Activated CD8-positive, alpha-beta memory T cell treated with anti-CD3 and anti-CD28 coated beads for 1 hour (primary cell): Measurements from ENCODE around the gene ZNF790.
"Not testable (repeated sequence)": the region's sequence is repeated elsewhere in the genome, so short reads cannot be mapped to it uniquely, and the experiment has no call there.

ENCODE experiments used
- DNase-seq, 2 donors: peaks; one replicate each; pipeline ENCODE4 v3.0.0-alpha.2; 2020; ENCODE audit warnings: low read depth in 1 of 2; ENCODE audit errors: extremely low read depth in 1 of 2

The ZNF790 gene

GRCh38 chr19:36837906-36838783, at the start of gene ZNF790:
Gene ZNF790 (minus strand): TSS chr19:36838387. CDS start chr19:36825619, 12,768 bp downstream.
- DNase-seq: peak; percentile 52 to 64

DNA sequence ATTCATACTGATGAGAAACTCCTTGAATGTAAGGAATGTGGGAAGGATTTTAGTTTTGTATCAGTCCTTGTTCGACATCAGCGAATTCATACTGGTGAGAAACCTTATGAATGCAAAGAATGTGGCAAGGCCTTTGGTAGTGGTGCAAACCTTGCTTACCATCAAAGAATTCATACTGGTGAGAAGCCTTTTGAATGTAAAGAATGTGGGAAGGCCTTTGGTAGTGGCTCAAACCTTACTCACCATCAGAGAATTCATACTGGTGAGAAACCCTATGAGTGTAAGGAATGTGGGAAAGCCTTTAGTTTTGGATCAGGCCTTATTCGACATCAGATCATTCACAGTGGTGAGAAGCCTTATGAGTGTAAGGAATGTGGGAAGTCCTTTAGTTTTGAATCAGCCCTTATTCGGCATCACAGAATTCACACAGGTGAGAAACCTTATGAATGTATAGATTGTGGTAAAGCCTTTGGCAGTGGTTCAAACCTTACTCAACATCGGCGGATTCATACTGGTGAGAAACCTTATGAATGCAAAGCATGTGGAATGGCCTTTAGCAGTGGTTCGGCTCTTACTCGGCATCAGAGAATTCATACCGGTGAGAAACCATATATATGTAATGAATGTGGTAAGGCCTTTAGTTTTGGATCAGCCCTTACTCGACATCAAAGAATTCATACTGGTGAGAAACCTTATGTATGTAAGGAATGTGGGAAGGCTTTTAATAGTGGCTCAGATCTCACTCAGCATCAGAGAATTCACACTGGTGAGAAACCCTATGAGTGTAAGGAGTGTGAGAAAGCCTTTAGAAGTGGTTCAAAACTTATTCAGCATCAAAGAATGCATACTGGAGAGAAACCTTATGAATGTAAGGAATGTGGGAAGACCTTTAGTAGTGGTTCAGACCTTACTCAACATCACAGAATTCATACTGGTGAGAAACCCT, 39.1 kb upstream of the ZNF790 start:
- no peak for DNase-seq

DNA sequence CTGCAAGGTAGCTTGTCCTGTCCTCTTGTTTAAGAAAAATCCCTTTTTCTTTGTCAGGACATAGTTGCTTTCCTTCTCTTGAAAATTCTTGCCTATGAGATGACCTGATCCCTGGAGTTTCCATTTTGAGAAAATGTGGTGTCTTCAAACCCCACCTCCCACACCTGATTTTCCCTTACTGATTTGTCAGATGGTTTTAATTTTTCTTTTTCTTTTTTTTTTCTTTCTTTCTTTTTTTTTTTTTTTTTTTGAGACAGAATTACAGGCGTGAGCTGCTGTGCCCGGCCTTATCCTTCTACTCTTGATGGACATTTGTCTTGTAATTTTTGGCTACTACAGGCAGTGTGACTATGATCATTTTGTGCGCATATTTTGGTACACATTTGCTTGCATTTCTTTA, 13.7 kb upstream of the ZNF790 start:
- no peak for DNase-seq

DNA sequence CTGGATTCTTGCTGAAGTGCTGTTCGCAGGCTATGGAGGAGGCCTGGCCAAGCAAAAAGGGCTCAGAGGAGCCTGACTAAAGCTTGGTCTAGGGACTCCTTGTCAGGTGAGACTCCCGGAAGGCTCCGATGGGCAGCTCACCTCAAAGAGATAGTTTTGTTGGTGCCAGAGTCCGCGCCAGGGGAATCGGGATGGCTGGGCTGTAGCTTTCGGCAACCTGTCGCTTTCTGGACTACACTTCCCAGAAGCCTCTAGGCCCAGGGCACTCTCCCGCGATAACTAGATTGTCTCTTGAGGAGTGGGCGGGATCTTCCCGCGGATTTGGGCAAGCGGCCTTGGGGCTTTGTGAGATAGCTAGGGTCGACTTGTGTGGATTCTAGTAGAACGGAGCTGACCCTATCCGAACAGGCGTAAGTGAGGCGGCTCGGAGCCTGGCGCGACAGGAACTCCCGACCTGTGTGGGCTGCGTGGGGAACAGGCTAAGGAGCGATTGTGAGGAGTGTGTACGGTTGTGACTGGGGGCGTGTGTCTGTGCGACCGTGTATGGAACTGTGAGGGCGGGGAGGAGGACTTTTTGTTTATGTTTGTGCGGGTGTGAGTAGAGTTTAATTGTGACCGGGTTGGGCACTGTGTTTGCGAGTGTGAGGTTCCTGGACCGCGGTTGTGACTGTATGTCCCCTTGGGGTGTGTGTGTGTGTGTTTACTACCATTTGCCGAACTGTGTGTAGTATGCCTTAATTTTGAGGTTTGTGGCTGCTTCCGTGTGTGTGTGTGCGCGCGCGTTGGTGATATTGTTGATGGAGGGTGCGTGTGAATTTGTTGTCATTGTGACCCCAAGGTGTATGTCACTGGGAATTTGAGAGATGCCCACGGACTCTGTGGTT, 12.6 kb upstream of the ZNF790 start, which contains the start of gene ZNF345:
Gene ZNF345, plus strand, starts transcription at position 318 of the 884 bp plus-strand sequence. CDS start 25,955 bp downstream, outside the sequence.
- peak; percentile 63 to 69 for DNase-seq

DNA sequence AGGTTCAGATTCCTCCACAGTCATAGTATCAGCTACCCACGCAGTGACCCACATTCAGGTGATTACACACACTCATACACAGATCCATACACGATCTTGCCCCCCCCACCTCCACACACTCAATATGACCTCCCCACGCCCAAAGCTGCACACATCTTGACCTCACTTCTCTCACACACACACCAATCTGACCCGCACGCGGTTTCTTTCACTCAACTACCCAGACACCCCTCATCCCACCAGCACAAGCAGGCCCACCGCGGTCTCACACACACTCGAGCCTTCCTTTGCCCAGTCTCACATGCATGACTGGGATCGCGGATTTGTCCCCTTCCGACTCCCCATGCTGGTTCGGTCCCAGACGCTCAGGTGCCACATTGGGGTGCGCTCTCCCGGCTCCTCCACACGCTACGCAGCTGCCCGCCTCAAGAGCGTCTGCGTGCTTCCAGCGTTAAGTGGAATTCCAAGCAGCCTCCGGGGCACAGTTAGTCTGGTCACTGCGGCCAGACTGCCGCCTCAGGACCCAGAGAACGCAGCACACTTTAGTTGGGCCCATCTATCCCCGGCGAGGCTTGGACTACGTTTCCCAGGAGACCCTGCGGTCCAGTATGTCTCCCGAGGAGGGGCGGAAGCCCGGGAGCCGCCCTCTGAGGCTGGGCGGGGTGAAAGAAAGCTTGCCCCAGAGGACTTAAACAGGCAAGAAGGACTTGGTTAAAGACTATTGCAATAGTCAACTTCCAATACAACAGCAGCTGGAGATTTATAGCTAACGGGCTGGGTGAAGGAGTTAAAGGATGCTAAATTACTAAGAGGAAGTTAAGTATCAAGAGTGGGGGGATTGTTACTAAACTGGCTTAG, 11.7 kb upstream of the ZNF790 start:
- peak; percentile 62 to 77 for DNase-seq

DNA sequence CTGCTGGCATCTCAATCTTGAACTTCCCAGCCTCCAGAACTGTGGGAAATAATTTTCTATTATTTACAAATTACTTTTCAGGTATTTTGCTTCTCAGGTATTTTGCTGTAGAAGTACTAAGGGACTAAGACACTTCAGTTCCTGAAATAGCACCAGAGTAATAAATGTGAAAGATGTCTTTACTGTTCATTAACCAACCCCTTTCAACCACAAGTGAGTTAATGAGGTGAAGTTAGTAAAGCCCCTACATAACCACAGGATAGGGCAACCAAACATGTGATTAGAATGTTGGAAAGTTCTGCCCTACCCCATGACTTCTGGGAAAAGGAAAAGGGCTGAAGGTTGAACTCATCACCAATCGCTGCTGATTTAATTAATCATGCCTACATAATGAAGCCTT, 9.8 kb upstream of the ZNF790 start:
- no peak for DNase-seq

DNA sequence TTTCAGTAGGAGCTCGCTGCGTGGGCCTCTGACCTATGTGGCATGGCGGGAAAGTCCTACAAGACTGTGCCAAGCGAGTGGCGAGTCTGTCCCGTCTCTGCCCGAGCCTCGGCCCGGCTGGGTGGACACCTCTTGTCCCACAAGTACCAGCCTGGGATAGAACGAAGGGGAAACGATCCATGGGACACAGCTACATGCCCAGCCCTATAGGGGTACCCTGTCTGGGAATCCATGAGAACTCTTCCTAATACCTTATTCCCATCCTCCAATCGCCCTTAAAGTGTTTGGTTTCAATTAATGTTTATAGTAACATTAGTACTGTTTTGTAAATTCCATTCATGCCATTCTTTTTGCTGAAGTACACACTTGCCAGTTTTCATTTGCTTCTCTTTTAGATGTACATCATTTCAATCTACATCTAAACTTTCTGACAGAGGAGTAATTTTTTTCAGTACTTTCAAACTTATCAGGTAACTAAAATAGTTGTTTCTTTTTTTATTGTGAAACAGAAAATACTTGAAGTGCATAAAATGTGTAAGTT, 667 bp upstream of the ZNF790 start:
- no peak for DNase-seq

DNA sequence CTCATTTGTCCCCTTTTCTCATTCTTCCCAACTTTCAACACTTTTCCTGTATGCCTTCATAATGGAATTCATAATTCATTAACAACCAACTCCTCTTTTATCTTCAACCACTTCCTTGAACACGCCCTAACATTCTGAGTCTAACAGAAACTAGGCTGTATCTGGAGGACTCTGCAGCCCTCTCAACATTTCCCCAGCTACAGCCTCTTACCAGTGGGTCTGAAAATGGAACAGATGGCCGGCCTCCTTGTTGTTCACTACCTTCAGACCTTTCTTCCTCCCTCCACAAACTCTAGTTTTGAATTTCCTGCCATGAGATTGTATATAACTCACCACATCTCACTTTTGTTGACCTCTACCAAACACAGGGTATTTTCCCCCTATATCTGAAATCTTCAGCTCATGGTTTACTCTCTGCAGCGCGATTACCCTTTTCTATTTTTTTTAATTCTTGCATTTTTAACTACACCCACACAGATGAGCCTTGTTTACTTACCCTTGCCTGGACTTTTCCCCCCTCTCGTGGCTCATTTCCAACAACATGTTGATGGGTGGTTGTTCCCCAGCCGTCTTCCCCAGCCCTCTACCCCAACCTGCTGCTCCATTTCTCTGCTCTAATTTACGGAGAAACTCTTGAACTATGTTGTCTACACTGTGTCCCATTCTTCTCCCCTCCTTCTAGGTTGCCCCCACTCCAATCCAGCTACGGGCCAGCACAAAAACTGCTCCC, 846 bp downstream of the ZNF790 start:
- no peak for DNase-seq

DNA sequence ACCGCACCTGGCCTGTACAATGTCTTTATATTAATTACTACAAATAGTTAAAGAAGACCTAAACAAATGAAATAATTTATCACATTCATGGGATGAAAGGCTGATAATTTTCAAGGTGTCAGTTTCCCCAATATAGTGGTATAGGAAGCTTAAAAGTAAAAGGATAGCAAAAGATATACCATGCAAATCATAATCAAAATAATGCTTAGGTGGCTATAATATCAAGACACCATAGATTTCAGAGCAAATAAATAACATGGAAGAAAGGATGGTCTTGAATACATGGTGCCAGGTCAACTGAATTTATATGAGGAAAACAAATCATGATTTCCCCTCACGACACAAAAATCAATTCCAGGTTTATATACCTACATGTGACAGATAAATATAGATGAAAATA, 4.8 kb downstream of the ZNF790 start:
- no peak for DNase-seq

DNA sequence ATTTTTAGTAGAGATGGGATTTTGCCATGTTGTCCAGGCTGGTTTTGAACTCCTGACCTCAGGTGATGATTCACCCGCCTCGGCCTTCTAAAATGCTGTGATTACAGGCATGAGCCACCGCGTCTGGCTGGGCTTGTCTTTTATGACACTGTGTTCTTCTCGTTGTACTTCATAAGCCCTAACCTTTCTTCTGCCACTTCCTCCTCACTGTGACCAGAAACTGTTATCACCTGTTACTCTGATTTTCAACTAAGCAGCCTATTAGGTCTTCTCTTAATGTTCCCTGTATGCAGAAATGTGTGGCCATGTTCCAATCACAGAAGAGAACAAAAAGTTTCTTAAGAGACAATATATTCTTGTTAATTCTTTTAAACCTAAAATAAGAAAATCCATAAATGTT, 16.4 kb downstream of the ZNF790 start:
- no peak for DNase-seq

- no peak for DNase-seq
These were observed 19.0 kb downstream of the ZNF790 start for GRCh38 chr19:36819130-36819630.

- DNase-seq: no peak
These were observed 31.2 kb downstream of the ZNF790 start for GRCh38 chr19:36807029-36807428.

- no peak for DNase-seq
These were observed 32.8 kb downstream of the ZNF790 start for GRCh38 chr19:36805364-36805763.

- DNase-seq: no peak
These were observed 40.4 kb downstream of the ZNF790 start for GRCh38 chr19:36797786-36798108.

GRCh38 chr19:36796714-36796992, 41.5 kb downstream of the ZNF790 start:
- DNase-seq: no peak

DNA sequence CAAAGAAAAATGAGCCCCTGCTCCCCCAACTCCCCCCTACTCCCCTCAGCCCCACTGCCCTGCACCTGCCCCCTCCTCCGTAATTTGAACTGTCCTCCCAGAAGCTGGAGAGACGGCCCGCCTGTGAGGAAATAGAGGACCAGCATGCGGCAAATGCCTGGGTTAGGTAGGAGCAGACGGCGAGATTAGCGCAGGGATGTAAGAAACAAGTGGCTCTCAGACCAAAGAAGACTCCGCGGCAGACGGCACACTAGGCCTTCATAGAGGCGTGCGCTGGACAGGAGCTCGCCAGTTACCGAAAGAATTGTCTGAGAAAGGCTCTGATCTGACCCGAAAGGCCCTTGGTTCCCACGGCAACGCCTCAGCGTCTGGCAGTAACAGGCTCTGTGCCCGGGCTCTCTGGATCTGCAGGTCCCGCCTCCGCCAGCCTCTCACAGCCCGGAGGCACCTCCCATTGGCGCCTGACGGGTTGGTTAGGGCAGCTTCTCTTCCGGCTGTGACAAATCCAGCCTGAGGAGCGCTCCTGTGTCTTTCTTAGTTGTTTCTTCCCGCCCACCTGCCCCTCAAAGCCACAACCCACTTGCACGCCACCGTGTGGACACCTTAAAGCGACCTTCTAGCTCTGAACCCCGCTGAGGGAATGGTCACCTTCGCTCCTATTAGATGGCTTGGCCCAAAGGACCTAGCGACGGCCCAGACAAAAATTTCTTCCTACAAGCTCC, 46.6 kb downstream of the ZNF790 start:
- DNase-seq: not testable (repeated sequence)

DNA sequence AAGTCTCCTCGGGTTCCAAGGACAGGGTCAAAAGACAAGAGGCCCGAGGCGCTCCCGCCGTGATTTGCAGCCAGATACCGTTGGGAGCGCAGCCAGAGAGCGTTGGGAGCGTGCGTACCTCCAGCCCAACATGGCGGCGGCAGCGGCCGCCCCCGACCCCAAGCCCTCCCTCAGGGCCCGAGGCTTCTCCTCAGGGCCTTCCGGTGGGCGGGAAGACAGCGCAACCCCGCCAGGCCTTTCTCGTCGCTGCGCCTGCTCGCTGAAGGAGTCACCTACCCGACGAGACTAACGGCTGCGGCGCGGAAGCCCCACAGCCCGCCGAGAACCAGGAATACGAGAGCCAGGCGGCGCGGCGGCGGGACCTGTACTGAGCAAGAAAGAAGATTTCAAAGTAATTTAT, 62.4 kb downstream of the ZNF790 start:
- DNase-seq: no peak

- no peak for DNase-seq
These were observed 65.0 kb downstream of the ZNF790 start for GRCh38 chr19:36773223-36773579.
